ENCODE results near the gene TRIM26.
A peak's percentile ranks its signal among the peaks of the same experiment; 100 is the strongest.
"Not testable (repeated sequence)": the region's sequence is repeated elsewhere in the genome, so short reads cannot be mapped to it uniquely, and the experiment has no call there.

Gene TRIM26

GRCh38 chr6:30212865-30213666, at the start of gene TRIM26:
Gene TRIM26 (minus strand): TSS chr6:30213406. CDS start chr6:30199103, 14,303 bp downstream.
- TF ChIP-seq CTCF (IDR thresholded peaks at IDR 0.05; ENCODE audit: insufficient read depth, missing control alignments) = no peak
- DNase-seq (ENCODE audit: insufficient read length, low spot score) (peak; percentile 93), FAIRE-seq (no peak)

- FAIRE-seq = no peak
- no peak for TF ChIP-seq CTCF (IDR thresholded peaks at IDR 0.05; ENCODE audit: insufficient read depth, missing control alignments)
- DNase-seq (ENCODE audit: insufficient read length, low spot score) = no peak
These were observed 46.9 kb upstream of the TRIM26 start for GRCh38 chr6:30260036-30260504.

GRCh38 chr6:30259140-30260035, 46.2 kb upstream of the TRIM26 start:
- TF ChIP-seq CTCF (IDR thresholded peaks at IDR 0.05; ENCODE audit: insufficient read depth, missing control alignments) = no peak
- DNase-seq (ENCODE audit: insufficient read length, low spot score) (peak; percentile 61), FAIRE-seq (no peak)

- FAIRE-seq (no peak), DNase-seq (ENCODE audit: insufficient read length, low spot score) (no peak)
- no peak for TF ChIP-seq CTCF (IDR thresholded peaks at IDR 0.05; ENCODE audit: insufficient read depth, missing control alignments)
These were observed 45.0 kb upstream of the TRIM26 start for GRCh38 chr6:30258204-30258603.

GRCh38 chr6:30252417-30252816, 39.2 kb upstream of the TRIM26 start:
- FAIRE-seq; DNase-seq (ENCODE audit: insufficient read length, low spot score): not testable (repeated sequence)

- FAIRE-seq = no peak
- TF ChIP-seq CTCF (IDR thresholded peaks at IDR 0.05; ENCODE audit: insufficient read depth, missing control alignments) = no peak
- no peak for DNase-seq (ENCODE audit: insufficient read length, low spot score)
These were observed 31.4 kb upstream of the TRIM26 start for GRCh38 chr6:30244560-30244959.

- DNase-seq (ENCODE audit: insufficient read length, low spot score) = no peak
- FAIRE-seq = no peak
- TF ChIP-seq CTCF (IDR thresholded peaks at IDR 0.05; ENCODE audit: insufficient read depth, missing control alignments) = peak; percentile 34
These were observed 25.1 kb upstream of the TRIM26 start for GRCh38 chr6:30238178-30238795.
